HTR-8/SVneo (cell line): ENCODE data around the gene CASTOR1.

ENCODE experiments used
- DNase-seq: peaks from one replicate; pipeline ENCODE4 v3.0.0; 2011; ENCODE audit warnings: low spot score, mixed read lengths; ENCODE audit not compliant: insufficient read length
- FAIRE-seq: peaks from 2 replicates; lab custom pipeline; 2011; peaks lifted over from hg19 to GRCh38; lab: Jason Lieb, UNC

Gene CASTOR1

GRCh38 chr22:30249049-30250038 lies 40.0 kb downstream of the CASTOR1 start:
- no peak for FAIRE-seq
- DNase-seq: no peak

- FAIRE-seq (no peak), DNase-seq (no peak)
These were observed 40.8 kb downstream of the CASTOR1 start for GRCh38 chr22:30248484-30248883.

DNA sequence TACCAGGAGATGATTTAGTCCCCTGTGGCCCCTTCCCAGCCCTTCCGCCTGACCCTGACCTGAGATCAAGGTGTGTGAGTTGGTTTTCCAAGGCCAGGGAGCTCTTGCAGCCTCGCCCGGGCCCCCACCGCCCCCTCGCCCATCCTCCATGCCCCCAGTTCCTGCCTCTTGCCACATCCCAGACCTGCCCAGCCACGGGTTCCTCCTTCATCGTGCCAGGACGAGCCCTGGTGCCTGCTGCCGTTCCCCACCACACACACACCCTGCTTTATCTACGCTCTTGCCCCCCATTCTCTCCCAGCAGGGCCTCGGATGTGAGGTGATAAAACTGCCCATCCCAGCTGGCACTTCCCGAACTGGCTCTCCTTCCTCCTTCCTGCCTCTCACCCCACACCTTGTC lies 41.3 kb downstream of the CASTOR1 start:
- DNase-seq (no peak), FAIRE-seq (no peak)

GRCh38 chr22:30247561-30247960 lies 41.7 kb downstream of the CASTOR1 start:
- DNase-seq (no peak), FAIRE-seq (no peak)

- FAIRE-seq (no peak), DNase-seq (no peak)
These were observed 42.4 kb downstream of the CASTOR1 start for GRCh38 chr22:30246814-30247376.

DNA sequence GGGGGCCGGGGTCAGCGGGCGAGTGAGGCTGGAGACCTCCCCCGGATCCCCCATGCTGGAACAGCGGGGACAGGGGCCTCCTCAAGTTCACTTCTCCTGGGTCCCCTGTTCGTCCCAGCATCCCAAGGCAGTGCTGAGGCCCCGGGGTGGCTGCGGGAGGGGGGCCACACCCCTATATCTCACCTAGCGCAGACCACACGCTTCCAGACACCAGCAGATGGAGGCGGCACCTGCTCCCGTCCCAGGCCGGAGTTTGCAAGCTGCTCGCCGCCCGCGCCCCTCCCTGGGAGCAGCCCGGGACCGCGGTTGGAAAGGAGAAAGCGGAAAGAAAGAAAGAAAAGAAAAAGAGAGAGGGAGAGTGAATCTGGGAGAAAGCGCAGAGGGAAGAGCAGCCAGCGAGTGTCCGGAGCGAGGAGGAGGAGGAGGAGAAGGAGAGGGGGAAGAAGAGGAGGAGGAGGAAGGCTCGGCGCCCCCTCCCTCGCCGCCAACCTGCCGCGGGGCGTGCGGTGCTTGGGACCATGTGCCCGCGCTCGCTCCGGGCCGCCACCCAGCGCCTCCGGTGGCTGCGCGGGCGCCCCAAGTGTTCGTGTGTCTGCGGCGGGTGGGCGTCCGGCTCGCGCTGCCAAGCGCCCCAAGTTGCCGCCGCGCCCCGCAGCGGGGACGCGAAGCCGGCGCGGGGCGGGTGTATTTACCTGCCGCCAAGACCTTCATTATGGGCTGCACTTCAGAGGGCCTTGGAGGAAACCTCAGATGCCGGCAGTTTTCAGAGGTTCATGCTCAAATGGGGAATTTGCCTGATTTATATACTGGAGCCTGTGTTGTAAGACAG lies 43.1 kb downstream of the CASTOR1 start, which contains the start of gene LIF:
LIF (minus strand) TSS at position 775 of the 829 bp plus-strand sequence; CDS start at position 711, 64 bp downstream.
- DNase-seq (no peak), FAIRE-seq (no peak)

DNA sequence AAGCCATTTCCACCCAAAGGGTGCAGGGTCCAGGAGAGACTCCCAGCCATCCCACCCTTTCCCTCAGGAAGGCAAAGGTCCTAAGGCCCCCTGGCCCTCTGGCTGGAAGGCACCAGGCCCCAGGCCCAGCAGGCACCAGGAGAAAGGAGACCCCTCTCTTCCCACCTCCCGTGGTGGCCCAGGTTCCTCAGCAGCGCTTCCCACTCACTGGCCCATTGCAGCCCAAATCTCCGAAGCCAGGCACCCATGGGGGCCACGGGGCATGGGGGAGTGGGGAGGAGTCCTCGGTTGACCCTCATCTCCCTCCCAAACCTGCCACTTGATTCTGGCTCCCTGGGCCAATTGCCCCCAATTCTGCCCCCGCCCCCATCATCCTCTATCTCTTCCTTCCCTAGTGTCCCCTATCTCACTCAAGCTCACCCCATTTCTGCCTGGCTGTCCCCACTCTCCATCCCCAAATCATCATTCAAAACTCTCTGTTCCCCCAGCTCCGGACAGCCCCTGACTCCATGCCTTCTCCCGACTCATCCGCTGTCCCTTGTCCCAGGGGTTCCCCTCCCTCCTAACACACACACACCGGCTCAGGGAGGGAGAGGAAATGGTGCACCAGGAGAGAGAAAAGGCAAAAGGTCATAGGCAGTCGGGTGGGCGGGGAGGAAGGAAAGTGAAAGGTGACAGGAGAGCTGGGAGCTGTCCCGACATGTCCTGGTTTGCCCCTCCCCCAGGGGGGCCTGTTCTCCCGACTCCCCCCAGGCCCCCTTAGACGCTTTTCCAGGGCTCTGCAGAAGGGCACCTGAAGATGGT lies 43.9 kb downstream of the CASTOR1 start:
- DNase-seq: no peak
- FAIRE-seq: no peak

- DNase-seq (no peak), FAIRE-seq (no peak)
These were observed 44.7 kb downstream of the CASTOR1 start for GRCh38 chr22:30244641-30245040.

- DNase-seq (no peak), FAIRE-seq (no peak)
These were observed 45.2 kb downstream of the CASTOR1 start for GRCh38 chr22:30244066-30244465.

DNA sequence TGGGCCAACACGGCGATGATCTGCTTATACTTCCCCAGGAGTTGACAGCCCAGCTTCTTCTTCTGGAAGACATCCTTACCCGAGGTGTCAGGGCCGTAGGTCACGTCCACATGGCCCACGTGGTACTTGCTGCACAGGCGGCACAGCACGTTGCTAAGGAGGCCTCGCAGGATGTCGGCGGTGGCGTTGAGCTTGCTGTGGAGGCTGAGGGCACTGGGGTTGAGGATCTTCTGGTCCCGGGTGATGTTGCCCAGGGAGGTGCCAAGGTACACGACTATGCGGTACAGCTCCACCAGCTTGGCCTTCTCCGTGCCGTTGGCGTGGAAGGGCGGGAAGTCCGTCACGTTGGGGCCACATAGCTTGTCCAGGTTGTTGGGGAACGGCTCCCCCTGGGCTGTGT lies 45.6 kb downstream of the CASTOR1 start:
- DNase-seq: no peak
- no peak for FAIRE-seq

DNA sequence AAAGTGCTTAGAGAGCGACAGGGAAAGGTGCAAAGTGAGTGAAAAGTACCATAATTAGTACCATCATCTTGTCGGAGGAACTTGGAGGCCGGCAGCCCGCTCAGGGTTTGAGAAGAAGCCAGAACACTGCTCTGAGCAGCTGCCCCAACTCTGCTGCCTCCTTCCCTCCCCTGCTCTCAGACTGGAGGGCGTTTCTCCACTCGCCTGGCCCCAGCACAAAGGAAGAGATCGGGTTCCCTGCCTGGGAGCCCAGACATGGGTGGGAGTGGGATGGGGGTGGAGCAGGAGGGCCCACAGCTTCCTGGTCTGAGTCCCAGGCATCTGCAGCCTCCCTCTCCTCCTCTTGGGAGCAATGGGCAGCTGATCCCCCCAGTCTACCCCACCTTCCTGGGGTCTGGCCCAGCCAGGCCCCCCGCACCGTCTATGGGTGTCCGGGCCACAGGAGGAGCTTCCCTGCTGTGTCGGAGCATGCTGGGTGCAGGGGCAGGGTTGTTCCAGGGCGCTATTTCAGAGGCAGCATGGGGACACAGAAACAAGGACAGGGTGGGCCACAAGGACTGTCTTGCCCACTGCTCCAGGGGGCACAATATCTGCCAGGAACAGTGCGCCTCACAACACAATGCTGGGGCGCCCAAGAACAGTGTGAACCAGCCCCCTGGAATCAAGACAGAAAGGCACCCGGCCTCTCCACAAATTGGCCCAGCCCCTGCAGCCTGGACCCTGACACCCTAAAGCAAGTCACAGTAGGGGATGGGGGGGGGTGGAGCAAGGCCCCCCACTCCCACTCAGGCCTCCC lies 47.5 kb downstream of the CASTOR1 start:
- DNase-seq (no peak), FAIRE-seq (no peak)

GRCh38 chr22:30240541-30241417 lies 48.5 kb downstream of the CASTOR1 start:
- DNase-seq (no peak), FAIRE-seq (no peak)

GRCh38 chr22:30239488-30240405 lies 49.6 kb downstream of the CASTOR1 start:
- DNase-seq (no peak), FAIRE-seq (no peak)

- FAIRE-seq (no peak), DNase-seq (no peak)
These were observed 50.4 kb downstream of the CASTOR1 start for GRCh38 chr22:30238661-30239487.

- FAIRE-seq (no peak), DNase-seq (no peak)
These were observed 51.2 kb downstream of the CASTOR1 start for GRCh38 chr22:30238136-30238535.

DNA sequence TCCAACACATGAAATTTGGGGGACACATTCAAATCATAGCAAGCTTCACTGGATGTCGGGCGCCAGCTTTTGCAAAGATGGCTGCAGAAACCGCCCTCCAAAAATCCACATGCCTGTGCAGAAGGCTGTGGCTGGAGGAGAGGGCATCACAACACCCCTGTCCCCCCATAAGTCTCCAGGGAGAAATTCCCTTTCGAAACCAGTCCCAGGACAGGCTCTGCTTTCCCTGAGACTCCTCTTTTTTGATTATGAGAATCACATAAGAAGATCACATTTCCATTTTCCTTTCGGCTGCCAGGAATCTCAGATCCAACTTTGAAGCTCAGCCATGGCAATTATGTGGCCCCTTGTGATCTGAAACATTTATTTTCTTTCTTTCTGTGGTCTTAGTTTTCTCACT lies 52.4 kb downstream of the CASTOR1 start:
- no peak for DNase-seq
- FAIRE-seq: no peak
